Measurements from ENCODE around the gene IZUMO2. TPM values are rescaled to one million over a fixed set of nuclear protein-coding genes. Genes with fewer than 3 reads are reported as not detected.

Gene IZUMO2
- total and polyA plus RNA-seq, 4 donors = 0.18 to 0.46 TPM; not detected in 2

Other genes starting within 250 kb of the IZUMO2 start
- 10 to 100 TPM in 1 of 2 donors, 1 to 10 TPM in 1; 7.0 to 31.3 TPM for gene ATF5, start 234.1 kb downstream of the IZUMO2 start, total RNA-seq
- 10 to 100 TPM; 36.5 to 49.1 TPM for gene ATF5, start 234.1 kb downstream of the IZUMO2 start, polyA plus RNA-seq
- gene NUP62, start 233.8 kb downstream of the IZUMO2 start, total RNA-seq = 10 to 100 TPM; 37.4 to 38.5 TPM
- gene NUP62, start 233.8 kb downstream of the IZUMO2 start, polyA plus RNA-seq = 10 to 100 TPM; 16.2 to 45.9 TPM
- gene SIGLEC11, start 202.1 kb downstream of the IZUMO2 start, total RNA-seq = 1 to 10 TPM; 1.5 to 6.5 TPM
- gene SIGLEC11, start 202.1 kb downstream of the IZUMO2 start, polyA plus RNA-seq = 1 to 10 TPM; 1.3 to 5.0 TPM
- gene VRK3, start 137.9 kb downstream of the IZUMO2 start, total RNA-seq = 10 to 100 TPM; 33.3 to 48.0 TPM
- 10 to 100 TPM; 15.7 to 35.4 TPM for gene VRK3, start 137.9 kb downstream of the IZUMO2 start, polyA plus RNA-seq
- gene ZNF473, start 137.3 kb downstream of the IZUMO2 start, total RNA-seq = 10 to 100 TPM in 1 of 2 donors, 1 to 10 TPM in 1; 9.2 to 10.4 TPM
- 1 to 10 TPM; 2.8 to 3.9 TPM for gene ZNF473, start 137.3 kb downstream of the IZUMO2 start, polyA plus RNA-seq
- 100 to 1,000 TPM in 1 of 2 donors, 10 to 100 TPM in 1; 55.3 to 142 TPM for gene MYH14, start 40.3 kb upstream of the IZUMO2 start, total RNA-seq
- 100 to 1,000 TPM in 1 of 2 donors, 10 to 100 TPM in 1; 48.3 to 159 TPM for gene MYH14, start 40.3 kb upstream of the IZUMO2 start, polyA plus RNA-seq
- gene KCNC3, start 166.1 kb upstream of the IZUMO2 start, total RNA-seq = 10 to 100 TPM in 1 of 2 donors, 1 to 10 TPM in 1; 4.6 to 13.2 TPM
- gene KCNC3, start 166.1 kb upstream of the IZUMO2 start, polyA plus RNA-seq = 1 to 10 TPM; 2.6 to 5.7 TPM
- gene NAPSA, start 202.4 kb upstream of the IZUMO2 start, total RNA-seq = 1,000 to 10,000 TPM in 1 of 2 donors, 100 to 1,000 TPM in 1; 655 to 1,838 TPM
- 1,000 to 10,000 TPM; 1,027 to 2,584 TPM for gene NAPSA, start 202.4 kb upstream of the IZUMO2 start, polyA plus RNA-seq
- gene NR1H2, start 213.2 kb upstream of the IZUMO2 start, total RNA-seq = 10 to 100 TPM; 52.5 to 96.4 TPM
- 100 to 1,000 TPM; 103 to 114 TPM for gene NR1H2, start 213.2 kb upstream of the IZUMO2 start, polyA plus RNA-seq
- gene POLD1, start 221.1 kb upstream of the IZUMO2 start, total RNA-seq = 10 to 100 TPM; 20.2 to 49.3 TPM
- gene POLD1, start 221.1 kb upstream of the IZUMO2 start, polyA plus RNA-seq = 10 to 100 TPM; 28.7 to 55.1 TPM